Hindlimb muscle (tissue), 1 donor: ENCODE measurements around the gene STXBP6. TPM values are rescaled to one million over a fixed set of nuclear protein-coding genes. Genes with fewer than 3 reads are reported as not detected.
"Not testable (repeated sequence)": the region's sequence is repeated elsewhere in the genome, so short reads cannot be mapped to it uniquely, and the experiment has no call there.

Source experiments
- DNase-seq: peaks from one replicate; pipeline ENCODE4 v3.0.0-alpha.2; 2013
- polyA plus RNA-seq: library from polyadenylated mRNA; unstranded; fragments of 120-200 nt; gene quantifications from one replicate; pipeline ENCODE4 v1.2.1, GENCODE V29; 2013; ENCODE audit not compliant: insufficient read length

STXBP6 gene
- polyA plus RNA-seq, 1 donor, result 24.9 TPM

- no peak for DNase-seq
Measured at GRCh38 chr14:24851837-24852236, 198.1 kb downstream of the STXBP6 start.

- no peak for DNase-seq
Measured at GRCh38 chr14:24851406-24851805, 198.5 kb downstream of the STXBP6 start.

- DNase-seq, result no peak
Measured at GRCh38 chr14:24850072-24850471, 199.9 kb downstream of the STXBP6 start.

- no peak for DNase-seq
Measured at GRCh38 chr14:24849471-24849870, 200.5 kb downstream of the STXBP6 start.

GRCh38 chr14:24848102-24848790, 201.7 kb downstream of the STXBP6 start:
- no peak for DNase-seq

- no peak for DNase-seq
Measured at GRCh38 chr14:24847568-24848095, 202.3 kb downstream of the STXBP6 start.

- DNase-seq, result no peak
Measured at GRCh38 chr14:24846261-24846660, 203.7 kb downstream of the STXBP6 start.

- no peak for DNase-seq
Measured at GRCh38 chr14:24845851-24846250, 204.1 kb downstream of the STXBP6 start.

- DNase-seq, result no peak
Measured at GRCh38 chr14:24844011-24844410, 205.9 kb downstream of the STXBP6 start.

GRCh38 chr14:24843494-24843893, 206.5 kb downstream of the STXBP6 start:
- no peak for DNase-seq

GRCh38 chr14:24840204-24840893, 209.6 kb downstream of the STXBP6 start:
- no peak for DNase-seq

GRCh38 chr14:24839617-24840203, 210.2 kb downstream of the STXBP6 start:
- DNase-seq, result no peak

GRCh38 chr14:24838945-24839616, 210.9 kb downstream of the STXBP6 start:
- no peak for DNase-seq

GRCh38 chr14:24837280-24838046, 212.5 kb downstream of the STXBP6 start:
- DNase-seq, result no peak

GRCh38 chr14:24836324-24836723, 213.6 kb downstream of the STXBP6 start:
- not testable (repeated sequence) for DNase-seq

GRCh38 chr14:24834956-24835355, 215.0 kb downstream of the STXBP6 start:
- DNase-seq, result no peak

GRCh38 chr14:24833385-24833784, 216.6 kb downstream of the STXBP6 start:
- no peak for DNase-seq

GRCh38 chr14:24831677-24832076, 218.3 kb downstream of the STXBP6 start:
- no peak for DNase-seq

GRCh38 chr14:24829862-24830261, 220.1 kb downstream of the STXBP6 start:
- DNase-seq, result no peak

- no peak for DNase-seq
Measured at GRCh38 chr14:24828486-24828885, 221.5 kb downstream of the STXBP6 start.

GRCh38 chr14:24826390-24826789, 223.6 kb downstream of the STXBP6 start:
- DNase-seq, result no peak

GRCh38 chr14:24820616-24821015, 229.3 kb downstream of the STXBP6 start:
- DNase-seq, result no peak
